ENCODE data around the gene TMEM63B.
"Not testable (repeated sequence)": the region's sequence is repeated elsewhere in the genome, so short reads cannot be mapped to it uniquely, and the experiment has no call there.

DNA sequence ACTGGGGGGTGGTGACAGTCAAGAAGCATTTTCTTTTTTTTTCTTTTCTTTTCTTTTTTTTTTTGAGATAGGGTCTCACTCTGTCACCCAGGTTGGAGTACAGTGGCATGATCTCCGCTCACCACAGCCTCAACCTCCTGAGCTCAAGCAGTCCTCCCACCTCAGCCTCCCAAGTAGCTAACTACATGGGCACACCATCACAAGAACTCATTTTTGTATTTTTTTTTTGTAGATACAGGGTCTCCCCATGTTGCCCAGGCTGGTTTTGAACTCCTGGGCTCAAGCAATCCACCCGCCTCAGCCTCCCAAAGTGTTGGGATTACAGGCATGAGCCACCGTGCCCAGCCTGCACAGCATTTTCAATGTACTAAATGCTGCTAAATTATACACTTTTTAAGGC lies 36.0 kb upstream of the TMEM63B start:
- TF ChIP-seq, protein P1, sequence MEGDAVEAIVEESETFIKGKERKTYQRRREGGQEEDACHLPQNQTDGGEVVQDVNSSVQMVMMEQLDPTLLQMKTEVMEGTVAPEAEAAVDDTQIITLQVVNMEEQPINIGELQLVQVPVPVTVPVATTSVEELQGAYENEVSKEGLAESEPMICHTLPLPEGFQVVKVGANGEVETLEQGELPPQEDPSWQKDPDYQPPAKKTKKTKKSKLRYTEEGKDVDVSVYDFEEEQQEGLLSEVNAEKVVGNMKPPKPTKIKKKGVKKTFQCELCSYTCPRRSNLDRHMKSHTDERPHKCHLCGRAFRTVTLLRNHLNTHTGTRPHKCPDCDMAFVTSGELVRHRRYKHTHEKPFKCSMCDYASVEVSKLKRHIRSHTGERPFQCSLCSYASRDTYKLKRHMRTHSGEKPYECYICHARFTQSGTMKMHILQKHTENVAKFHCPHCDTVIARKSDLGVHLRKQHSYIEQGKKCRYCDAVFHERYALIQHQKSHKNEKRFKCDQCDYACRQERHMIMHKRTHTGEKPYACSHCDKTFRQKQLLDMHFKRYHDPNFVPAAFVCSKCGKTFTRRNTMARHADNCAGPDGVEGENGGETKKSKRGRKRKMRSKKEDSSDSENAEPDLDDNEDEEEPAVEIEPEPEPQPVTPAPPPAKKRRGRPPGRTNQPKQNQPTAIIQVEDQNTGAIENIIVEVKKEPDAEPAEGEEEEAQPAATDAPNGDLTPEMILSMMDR (conservative IDR thresholded peaks at IDR 0.05; ENCODE audit: low read length) = not testable (repeated sequence)
- not testable (repeated sequence) for TF ChIP-seq EZH2phosphoT487 (IDR thresholded peaks at IDR 0.05; ENCODE audit: borderline replicate concordance)

Measured in Loucy (cell line).